HL-60 (cell line): ENCODE results near the gene RAB3GAP1.

Source experiments
- GABPA ChIP-seq: IDR thresholded peaks from 2 replicates; pipeline ENCODE4 v1.6.1; 2012; ENCODE audit warnings: low read depth
- POLR2AphosphoS5 ChIP-seq: IDR thresholded peaks from 2 replicates; pipeline ENCODE4 v1.6.1; 2012; ENCODE audit warnings: low read depth
- SPI1 ChIP-seq: IDR thresholded peaks from 2 replicates; pipeline ENCODE4 v1.6.1; 2012; ENCODE audit warnings: low read depth, mild to moderate bottlenecking, borderline replicate concordance
- TF ChIP-seq, protein P1 (sequence below): IDR thresholded peaks from one replicate; pipeline ENCODE4 v1.5.1; 2011; ENCODE audit warnings: low read length, control low read depth, inconsistent platforms; ENCODE audit not compliant: insufficient read depth
- TF ChIP-seq, protein P2 (sequence below): IDR thresholded peaks from 2 replicates; pipeline ENCODE4 v1.6.1; 2012; ENCODE audit warnings: low read depth; ENCODE audit not compliant: insufficient replicate concordance

DNA sequence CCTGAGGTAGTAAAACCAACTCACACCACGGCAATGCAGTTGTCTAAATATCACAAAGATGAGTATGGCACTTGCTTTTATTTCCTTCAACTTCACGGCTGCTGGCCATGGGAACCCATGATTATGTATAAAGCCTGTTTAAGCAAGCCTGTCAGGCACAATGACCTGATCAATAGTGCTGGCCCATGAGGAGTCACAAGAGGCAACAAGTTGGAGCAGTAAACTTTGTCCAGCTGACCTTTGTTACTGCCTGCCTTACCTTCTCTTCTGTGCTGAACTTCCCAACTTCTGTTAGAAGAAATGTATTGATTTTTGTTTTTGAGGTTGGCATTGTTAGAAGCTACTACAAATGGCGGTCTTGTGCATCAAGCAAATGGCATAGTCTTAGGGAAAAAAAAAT lies 151.9 kb downstream of the RAB3GAP1 start:
- TF ChIP-seq POLR2AphosphoS5 (no peak), SPI1 (no peak), GABPA (no peak)
- TF ChIP-seq, protein P1, sequence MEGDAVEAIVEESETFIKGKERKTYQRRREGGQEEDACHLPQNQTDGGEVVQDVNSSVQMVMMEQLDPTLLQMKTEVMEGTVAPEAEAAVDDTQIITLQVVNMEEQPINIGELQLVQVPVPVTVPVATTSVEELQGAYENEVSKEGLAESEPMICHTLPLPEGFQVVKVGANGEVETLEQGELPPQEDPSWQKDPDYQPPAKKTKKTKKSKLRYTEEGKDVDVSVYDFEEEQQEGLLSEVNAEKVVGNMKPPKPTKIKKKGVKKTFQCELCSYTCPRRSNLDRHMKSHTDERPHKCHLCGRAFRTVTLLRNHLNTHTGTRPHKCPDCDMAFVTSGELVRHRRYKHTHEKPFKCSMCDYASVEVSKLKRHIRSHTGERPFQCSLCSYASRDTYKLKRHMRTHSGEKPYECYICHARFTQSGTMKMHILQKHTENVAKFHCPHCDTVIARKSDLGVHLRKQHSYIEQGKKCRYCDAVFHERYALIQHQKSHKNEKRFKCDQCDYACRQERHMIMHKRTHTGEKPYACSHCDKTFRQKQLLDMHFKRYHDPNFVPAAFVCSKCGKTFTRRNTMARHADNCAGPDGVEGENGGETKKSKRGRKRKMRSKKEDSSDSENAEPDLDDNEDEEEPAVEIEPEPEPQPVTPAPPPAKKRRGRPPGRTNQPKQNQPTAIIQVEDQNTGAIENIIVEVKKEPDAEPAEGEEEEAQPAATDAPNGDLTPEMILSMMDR = no peak
- TF ChIP-seq, protein P2, sequence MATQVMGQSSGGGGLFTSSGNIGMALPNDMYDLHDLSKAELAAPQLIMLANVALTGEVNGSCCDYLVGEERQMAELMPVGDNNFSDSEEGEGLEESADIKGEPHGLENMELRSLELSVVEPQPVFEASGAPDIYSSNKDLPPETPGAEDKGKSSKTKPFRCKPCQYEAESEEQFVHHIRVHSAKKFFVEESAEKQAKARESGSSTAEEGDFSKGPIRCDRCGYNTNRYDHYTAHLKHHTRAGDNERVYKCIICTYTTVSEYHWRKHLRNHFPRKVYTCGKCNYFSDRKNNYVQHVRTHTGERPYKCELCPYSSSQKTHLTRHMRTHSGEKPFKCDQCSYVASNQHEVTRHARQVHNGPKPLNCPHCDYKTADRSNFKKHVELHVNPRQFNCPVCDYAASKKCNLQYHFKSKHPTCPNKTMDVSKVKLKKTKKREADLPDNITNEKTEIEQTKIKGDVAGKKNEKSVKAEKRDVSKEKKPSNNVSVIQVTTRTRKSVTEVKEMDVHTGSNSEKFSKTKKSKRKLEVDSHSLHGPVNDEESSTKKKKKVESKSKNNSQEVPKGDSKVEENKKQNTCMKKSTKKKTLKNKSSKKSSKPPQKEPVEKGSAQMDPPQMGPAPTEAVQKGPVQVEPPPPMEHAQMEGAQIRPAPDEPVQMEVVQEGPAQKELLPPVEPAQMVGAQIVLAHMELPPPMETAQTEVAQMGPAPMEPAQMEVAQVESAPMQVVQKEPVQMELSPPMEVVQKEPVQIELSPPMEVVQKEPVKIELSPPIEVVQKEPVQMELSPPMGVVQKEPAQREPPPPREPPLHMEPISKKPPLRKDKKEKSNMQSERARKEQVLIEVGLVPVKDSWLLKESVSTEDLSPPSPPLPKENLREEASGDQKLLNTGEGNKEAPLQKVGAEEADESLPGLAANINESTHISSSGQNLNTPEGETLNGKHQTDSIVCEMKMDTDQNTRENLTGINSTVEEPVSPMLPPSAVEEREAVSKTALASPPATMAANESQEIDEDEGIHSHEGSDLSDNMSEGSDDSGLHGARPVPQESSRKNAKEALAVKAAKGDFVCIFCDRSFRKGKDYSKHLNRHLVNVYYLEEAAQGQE = no peak
